Activated gamma-delta T cell treated with anti-CD3 and anti-CD28 coated beads, Interleukin-2, amount 50 U/mL, for 16 hours (primary cell): ENCODE data around the gene TAL2.
"Not testable (repeated sequence)": the region's sequence is repeated elsewhere in the genome, so short reads cannot be mapped to it uniquely, and the experiment has no call there.

Experiments
- DNase-seq: peaks from one replicate; pipeline ENCODE4 v3.0.0-alpha.2; 2020; ENCODE audit warnings: low read depth

TAL2 gene

GRCh38 chr9:105676351-105676923, 14.2 kb downstream of the TAL2 start:
- DNase-seq: no peak

- DNase-seq: no peak
Observed at GRCh38 chr9:105678163-105678562, 15.9 kb downstream of the TAL2 start.

DNA sequence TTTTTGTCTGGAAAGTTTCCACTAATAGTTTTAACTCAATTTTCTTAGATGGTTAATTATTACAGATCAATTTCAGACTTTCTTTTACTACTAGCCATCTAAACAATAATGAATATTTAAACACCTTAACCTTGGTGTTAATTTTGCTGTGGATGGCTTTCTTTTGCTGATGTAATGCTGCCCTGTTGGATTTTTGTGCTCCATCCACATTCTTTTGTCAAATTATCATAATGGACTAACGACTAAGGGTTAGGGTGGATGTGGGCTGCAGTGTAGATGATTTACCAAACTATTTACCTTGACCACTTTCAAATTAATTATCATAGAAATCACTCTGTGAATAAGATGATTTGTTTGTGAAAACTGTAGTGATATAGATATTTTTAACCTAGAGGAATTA, 16.5 kb downstream of the TAL2 start:
- no peak for DNase-seq

GRCh38 chr9:105679257-105680022, 17.2 kb downstream of the TAL2 start:
- no peak for DNase-seq

- no peak for DNase-seq
Observed at GRCh38 chr9:105681313-105681712, 19.1 kb downstream of the TAL2 start.

- no peak for DNase-seq
Observed at GRCh38 chr9:105681724-105682123, 19.5 kb downstream of the TAL2 start.

DNA sequence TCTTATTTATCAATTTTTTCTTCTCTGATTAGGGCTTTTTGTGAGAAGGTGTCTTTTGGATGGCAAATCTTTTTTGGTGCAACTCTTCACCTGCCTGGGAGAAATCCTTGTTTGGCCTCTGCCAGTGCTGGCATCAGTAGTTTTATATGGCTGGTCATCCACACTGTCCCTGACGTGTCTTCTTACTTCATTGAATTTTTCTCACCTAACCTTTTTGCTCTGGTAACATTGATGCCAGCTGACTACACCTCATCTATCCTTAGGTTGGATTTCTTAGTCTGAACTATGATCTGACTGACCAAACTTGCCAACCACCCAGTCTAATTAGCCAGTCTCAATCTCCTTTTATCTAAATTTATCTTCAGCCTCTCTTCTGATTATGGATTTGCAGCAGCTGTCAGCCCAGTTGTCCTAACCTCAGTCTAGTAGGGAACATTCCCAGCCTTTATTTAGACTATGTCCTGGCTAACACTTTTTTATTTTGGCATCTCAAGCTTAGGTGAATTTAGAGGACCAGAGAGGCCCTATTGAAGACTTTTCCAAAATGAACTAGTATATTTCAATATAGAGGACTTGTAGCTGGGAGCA, 21.5 kb downstream of the TAL2 start:
- no peak for DNase-seq

- no peak for DNase-seq
Observed at GRCh38 chr9:105686936-105687335, 24.7 kb downstream of the TAL2 start.

GRCh38 chr9:105690742-105691141, 28.5 kb downstream of the TAL2 start:
- DNase-seq: no peak

GRCh38 chr9:105693435-105694189, 31.4 kb downstream of the TAL2 start:
- DNase-seq: no peak

- DNase-seq: peak; percentile 54
Observed at GRCh38 chr9:105694190-105694847, 32.1 kb downstream of the TAL2 start, which contains the start of gene TMEM38B. Gene TMEM38B, plus strand, starts transcription at chr9:105694541. Its CDS starts 120 bp downstream, at chr9:105694661.

GRCh38 chr9:105694848-105695581, 32.8 kb downstream of the TAL2 start:
- DNase-seq: peak; percentile 11

DNA sequence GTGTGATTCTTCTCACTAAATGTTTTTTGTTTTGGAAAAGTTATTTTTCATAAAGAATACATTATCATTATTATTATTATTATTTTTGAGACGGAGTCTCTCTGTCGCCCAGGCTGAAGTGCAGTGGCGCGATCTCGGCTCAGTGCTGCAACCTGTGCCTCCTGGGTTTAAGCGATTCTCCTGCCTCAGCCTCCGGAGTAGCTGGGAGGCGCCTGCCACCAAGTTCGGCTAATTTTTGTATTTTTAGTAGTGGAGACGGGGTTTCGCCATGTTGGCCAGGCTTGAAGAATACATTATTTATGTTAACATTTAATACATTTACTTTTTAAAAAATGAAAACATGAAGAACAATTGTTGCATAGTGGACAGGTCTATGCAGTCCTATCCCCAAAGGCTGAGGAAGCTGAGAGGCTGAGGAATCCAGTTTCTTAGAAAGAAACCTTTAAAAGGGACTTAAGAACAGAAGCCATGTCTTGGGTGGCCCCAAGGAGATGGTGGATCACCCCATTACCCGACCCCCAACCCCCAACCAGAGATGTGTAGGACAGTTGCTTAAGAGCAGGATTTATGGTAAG, 34.0 kb downstream of the TAL2 start:
- no peak for DNase-seq

DNA sequence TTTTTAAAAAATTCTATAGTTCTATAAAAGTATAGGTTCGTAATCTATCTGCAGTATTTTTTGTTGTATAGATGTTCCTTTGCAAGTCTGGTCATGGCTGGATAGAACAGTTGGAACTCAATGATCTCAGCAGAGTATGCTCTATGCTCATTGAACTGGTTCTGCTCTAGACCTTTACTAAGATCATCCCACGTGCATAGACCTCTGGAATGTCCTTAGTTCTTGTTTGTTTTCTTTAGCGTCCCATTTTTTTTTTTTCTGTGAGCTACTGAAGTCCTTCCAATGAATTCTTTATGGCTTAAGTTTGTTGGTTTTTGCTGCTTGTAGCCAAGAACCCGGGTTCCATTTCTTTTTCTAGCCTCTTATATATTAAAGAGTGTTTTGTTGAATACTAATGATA, 35.6 kb downstream of the TAL2 start:
- no peak for DNase-seq

- DNase-seq: no peak
Observed at GRCh38 chr9:105698348-105698870, 36.2 kb downstream of the TAL2 start.

- no peak for DNase-seq
Observed at GRCh38 chr9:105700668-105701067, 38.4 kb downstream of the TAL2 start.

DNA sequence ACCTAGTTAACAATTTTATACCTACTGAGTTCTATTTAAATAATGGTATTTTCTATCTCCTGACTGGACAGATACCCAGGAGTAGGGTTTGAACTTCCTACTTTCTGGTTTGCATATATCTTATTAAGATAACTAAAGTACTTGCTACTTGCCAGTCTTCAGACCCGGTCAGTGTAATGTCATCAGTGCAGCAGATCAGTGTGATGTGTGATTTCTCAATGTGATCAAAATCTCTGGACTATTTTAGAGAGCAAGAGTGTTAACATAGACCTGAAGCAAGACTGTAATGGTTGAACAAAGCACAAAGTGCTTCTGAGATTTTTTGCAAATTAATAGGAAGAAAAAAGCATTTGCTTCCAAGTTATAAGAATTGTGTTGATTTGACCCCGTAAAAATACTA, 38.9 kb downstream of the TAL2 start:
- DNase-seq: no peak

GRCh38 chr9:105702207-105702606, 40.0 kb downstream of the TAL2 start:
- DNase-seq: no peak

DNA sequence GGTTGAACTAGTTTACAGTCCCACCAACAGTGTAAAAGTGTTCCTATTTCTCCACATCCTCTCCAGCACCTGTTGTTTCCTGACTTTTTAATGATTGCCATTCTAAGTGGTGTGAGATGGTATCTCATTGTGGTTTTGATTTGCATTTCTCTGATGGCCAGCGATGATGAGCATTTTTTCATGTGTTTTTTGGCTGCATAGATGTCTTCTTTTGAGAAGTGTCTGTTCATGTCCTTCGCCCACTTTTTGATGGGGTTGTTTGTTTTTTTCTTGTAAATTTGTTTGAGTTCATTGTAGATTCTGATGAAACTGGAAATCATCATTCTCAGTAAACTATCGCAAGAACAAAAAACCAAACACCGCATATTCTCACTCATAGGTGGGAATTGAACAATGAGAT, 41.4 kb downstream of the TAL2 start:
- DNase-seq: not testable (repeated sequence)

DNA sequence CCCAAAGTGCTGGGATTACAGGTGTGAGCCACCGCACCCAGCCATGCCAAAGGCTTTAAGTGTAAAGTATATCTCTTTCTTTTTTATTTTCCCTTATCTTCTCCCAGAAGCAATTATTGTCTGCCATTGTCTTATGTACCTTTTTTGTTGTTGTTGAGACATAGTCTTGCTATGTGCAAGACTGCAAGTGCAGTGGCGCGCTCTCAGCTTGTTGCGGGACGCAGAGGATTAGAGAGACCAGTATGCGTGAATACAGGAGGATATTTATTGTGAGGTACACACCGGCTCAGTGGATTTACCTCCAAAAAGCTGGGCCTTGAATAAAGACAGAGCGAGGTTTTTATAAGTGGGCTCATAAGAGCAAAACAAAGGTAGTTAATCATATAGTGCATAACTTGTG, 43.9 kb downstream of the TAL2 start:
- DNase-seq: no peak

DNA sequence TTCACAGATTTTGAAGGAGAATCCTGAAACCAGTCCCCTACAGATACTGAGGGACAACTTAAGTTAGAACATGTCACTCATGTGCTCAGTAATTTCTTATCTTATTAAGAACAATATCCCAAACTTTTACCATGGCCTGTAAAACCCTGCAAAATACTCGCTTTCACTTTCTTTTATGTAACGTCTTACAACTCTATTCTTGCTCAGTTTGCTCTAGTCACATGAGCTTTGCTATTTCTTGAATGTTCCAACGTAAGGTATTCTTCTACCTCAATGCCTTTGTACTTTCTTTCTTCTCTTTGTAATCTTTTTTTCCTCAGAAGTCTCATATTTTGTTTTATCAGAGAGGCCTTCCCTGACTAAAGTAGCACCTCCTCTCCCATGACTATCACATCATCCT, 46.1 kb downstream of the TAL2 start:
- no peak for DNase-seq
